HG02943 (cell line): ENCODE results near the gene ACOX1.

Source experiments
- ATAC-seq: cut with Tn5 transposase; IDR thresholded peaks from one replicate; pipeline ENCODE4 v1.9.1; 2021; ENCODE audit warnings: mild to moderate bottlenecking, low read depth, moderate library complexity; ENCODE audit not compliant: unreplicated experiment

ACOX1 gene

DNA sequence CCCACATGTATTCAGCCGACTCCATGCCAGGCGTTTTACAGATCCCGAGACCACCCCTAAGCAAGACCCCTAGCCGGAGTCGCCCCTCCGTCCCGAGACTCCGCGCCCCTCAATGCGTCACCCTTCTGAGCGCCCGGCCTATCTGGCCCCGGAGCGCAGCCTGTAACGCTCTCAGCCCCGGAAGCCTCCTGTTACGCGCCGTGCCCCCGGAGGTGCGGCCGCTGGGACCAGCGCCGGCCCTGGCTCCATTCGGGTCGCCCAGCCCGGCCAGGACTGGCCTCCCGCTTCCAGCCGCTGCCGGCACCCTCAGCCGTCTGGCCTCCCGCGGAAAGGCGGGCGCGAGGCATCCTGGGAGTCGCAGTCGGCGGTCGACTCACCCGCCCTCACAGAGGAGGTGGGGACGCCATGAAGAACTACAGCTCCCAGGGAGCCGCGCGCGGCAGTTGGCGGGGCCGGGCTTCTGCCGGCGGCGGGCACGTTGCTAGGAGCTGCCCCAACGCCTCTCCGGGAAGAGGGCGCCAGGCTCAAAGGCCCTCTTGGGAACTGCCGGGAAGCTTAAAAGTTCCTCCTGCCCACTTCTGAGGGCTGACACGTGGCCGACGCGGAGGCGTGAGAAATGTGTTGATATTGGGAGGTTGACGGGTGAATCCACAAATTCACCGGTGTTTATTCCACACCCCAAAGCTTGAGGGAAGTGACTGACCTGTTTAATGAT lies 38.1 kb downstream of the ACOX1 start, which contains the start of gene FBF1:
TSS of gene FBF1 (minus strand) at position 316 of the 715 bp plus-strand sequence. CDS start 2,893 bp downstream, outside the sequence.
- peak; percentile 85 for ATAC-seq

DNA sequence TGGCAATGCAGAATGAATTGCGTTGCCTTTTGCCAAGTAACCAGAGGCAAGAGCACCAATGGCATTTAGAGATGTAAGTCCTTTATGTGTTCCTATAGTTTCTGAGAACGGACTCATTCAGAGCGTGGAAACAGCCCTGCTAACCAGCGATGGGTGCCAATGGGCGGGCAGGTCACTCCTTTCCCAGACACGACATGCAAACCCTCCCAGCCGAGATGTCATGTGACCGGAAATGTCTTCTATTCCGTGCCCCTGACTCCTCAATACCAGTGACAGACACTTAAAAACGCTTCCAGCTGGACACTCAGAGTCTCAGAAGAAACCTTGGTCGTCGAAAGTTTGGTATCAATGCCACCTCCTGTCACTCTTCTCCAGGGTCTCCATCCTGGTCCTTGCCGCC lies 41.3 kb downstream of the ACOX1 start:
- no peak for ATAC-seq

DNA sequence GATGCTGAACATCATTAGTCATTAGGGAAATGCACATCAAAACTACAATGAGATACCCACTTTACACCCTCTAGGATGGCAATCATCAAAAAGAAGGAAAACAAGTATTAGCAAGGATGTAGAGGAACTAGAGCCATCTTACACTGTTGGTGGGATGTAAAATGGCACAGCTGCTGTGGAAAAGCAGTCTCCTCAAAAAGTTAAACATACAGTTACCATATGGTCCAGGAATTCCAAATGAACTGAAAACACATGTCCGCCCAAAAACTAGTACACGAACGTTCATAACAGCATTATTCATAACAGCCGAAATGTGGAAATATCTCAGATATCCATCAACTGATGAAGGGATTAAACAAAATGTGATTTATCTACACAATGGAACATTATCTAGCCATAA lies 45.2 kb downstream of the ACOX1 start:
- ATAC-seq, result no peak

DNA sequence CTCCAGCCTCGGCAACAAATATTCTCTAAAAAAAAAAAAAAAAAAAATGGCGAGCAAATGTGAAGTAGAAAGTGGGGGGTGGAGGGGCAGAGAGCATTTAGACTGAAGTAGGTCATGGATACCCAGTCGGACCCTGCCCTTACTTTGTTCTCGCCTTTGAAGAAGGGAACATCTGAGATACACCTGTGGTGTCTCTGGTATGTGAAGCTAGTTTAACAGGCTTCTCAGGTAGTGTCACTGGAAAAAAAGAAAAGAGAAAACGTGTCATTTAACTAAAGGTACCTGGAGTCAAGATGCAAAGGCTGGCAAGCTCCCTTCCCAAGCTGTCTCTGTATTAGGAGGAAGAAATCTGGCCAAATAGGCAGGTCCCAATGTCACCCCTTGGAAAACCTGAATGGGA lies 46.1 kb downstream of the ACOX1 start:
- ATAC-seq, result no peak

DNA sequence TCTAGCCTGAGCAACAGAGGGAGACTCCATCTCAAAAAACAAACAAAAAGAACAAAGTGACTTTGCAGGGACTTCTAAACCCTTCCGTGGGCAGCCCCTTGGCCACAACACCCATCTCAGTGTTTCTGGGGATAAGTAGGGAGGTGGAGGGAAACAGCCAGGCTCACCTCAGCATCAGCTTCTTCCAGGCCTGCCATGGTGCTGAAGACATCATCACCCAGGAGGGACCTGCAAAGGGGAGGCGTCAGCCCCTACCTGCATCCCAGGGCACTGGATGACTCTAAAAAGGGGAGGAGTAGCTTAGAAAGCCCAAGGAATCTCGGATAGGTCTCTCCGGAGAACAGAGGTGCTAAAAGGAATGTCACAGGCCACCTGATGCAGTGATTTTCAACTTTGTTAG lies 47.9 kb downstream of the ACOX1 start:
- ATAC-seq, result no peak

DNA sequence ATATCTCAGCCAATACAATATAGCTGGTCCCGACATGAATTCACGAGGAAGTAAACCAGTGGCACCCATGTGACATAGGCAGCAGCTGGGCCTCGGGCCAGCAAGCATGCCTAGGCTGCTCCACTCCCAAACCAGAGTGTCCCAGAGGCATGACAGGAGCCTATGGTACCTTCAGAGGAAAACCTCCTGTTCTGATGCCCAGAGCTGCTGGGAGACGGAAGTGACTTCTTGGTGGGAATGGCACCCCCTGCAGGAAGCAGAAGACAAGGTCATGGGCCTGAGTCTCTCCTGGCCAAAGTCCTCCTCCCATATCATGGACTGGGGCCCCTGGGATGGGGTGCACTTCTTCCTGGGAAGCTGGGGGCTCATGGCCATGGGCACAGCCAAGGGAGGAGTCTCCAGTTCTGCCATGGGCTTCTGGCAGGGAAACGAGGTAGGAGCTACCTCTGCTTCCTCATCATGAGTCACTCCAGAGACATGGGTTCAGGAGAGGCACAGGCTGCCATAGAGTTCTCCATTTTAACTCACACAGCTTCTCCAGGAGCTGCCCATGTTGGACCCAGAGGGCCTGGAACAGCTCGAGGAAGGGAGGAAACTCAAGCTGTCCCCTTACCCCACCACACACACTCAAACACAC lies 51.6 kb downstream of the ACOX1 start:
- no peak for ATAC-seq

DNA sequence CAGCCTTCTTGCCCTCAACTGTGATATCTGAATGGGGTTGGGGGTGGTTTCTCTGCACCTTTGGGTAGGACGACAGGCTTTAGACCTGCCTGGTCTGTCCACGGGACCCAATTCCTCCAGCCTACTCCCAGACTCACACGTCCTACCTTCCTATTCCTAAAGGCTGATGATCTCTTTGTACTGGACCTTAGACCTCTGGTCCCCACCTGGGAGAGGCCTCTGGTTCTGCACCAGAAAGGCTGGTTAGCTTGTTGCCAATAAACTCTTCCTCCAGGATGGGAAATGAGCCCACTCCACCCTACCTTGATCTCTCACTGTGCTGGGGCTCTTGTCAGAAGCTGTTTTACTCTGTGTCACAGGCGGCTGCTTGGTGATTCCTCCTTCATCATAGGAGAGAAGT lies 52.5 kb downstream of the ACOX1 start:
- ATAC-seq, result no peak

DNA sequence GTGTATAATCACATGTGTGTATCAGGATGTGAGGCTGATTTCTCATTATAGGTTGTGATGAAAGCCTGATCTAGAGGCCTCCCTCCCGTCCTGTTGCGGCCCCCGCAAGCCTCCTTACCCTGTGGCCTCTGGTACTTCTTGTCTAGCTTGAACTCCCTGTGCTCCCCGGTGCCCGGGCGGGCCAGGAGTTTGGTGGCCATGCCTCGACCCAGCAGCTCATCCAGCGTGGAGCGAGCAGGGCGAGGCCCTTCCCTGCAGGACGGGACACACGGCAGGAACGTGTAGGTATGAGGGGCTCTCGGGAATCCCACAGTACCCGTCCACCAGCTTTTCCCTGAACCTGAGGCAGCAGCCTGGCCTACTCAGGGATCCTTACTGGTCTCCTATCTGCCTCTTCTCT lies 53.1 kb downstream of the ACOX1 start:
- no peak for ATAC-seq

DNA sequence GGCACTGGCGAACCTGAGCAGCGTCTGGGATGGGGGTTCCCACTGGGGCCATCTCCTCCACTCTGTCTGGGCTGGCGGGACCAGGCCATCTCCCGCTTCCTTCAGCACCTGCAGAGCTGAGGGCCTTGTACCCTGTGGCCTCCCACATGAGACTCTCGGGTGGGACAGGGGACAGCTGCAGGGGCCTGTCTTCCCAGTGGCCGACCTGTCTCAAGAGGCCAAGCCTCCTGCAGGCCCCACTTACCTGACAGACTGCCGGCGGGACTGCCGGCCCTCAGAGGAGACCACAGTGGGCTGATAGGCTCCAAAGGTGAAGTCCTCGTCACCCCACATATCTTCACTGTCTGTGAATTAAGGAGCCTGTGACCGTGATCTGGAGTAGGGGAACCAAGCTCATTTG lies 53.9 kb downstream of the ACOX1 start:
- no peak for ATAC-seq

DNA sequence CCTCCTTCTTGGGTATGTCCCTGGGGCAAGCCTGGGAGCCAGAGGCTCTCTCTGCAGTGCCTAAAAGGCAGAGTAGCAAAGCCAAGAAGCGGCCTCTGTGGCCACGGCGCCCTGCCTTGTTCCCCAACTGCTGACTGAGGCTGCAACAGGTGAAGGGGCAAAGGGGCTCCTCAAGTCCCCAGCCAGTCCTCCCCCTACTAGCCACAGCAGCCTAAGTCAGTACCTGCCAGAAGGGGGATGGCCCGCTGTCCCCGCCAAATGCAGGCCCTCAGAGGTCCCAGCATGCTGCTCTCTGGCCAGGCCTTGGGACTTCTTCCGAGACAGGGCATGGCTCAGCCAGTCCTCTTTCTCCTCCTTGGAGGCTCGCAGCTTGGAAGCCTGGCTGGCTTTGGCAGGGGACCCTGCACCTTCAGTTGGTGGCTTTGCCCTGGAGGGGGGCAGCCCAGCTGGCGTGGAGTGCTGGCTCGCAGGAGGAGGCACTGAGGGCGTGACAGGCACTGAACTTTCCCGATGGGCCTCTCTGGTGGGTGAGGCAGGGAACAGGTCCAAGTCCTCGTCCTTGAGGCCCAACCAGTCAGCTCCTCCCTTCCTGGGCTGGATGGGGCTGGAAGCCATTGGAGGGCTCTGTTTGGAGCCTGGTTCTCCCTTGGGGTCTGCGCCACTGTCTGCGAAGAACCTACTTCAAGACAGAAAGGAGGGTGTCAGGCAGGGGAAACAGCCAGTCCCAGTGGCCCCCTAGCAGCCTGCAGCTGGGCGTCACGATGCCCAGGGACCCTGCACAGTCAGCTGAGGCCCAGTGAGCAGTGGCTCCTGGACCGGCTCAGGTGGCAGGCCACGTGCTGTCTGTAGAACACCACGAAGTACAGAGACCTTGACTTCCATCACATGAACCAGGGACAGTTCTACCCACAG lies 55.7 kb downstream of the ACOX1 start:
- ATAC-seq, result no peak

DNA sequence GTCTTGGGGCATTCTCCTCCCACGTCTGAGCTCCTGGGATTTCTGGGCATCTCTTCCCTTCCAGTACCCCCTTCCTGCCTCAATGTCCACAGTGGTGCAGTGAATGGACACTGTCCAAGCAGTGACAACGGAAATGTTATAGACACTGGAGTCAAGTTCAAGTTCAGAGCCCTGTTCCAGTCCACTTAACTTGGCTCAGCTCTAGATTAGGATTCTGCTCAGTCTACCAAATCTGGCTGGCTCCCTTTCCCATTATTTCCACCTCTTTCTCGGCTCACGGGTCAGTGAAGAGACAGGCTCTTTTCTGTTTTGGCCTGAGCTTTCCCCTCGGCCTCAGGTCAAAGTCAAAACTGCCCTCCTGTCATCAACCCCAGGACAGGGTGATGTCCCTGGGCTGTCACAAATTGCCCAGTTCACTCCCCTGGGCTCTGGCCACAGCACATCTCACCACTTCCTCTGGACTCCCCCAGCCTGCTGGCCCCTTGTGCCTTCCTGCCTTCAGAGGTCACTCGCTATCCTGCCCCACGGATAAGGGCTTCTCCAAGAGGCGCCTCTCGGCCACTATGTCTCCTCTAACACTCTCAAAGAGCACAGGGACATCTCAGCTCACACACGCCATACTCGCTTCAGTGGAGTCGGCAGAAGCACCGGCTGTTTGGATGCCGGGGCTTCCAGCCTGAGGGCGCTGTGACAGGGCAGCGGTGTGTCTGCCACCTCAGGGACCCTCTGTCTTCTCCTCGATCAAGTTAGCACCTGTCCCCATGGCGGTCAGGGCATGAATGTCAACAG lies 56.6 kb downstream of the ACOX1 start:
- ATAC-seq, result no peak

DNA sequence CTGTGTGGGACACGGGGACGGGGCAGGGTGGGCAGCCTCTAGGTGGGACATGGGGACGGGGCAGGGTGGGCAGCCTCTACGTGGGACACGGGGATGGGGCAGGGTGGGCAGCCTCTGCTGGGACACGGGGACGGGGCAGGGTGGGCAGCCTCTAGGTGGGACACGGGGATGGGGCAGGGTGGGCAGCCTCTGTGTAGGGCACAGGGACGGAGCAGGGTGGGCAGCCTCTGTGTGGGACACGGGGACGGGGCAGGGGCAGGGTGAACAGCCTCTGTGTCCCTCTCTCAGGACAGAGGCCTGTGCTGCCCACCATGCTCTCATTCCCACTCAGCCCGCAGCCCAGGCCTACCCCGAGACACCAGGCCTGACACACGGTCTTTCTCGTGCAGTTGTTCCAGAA lies 57.4 kb downstream of the ACOX1 start:
- no peak for ATAC-seq

DNA sequence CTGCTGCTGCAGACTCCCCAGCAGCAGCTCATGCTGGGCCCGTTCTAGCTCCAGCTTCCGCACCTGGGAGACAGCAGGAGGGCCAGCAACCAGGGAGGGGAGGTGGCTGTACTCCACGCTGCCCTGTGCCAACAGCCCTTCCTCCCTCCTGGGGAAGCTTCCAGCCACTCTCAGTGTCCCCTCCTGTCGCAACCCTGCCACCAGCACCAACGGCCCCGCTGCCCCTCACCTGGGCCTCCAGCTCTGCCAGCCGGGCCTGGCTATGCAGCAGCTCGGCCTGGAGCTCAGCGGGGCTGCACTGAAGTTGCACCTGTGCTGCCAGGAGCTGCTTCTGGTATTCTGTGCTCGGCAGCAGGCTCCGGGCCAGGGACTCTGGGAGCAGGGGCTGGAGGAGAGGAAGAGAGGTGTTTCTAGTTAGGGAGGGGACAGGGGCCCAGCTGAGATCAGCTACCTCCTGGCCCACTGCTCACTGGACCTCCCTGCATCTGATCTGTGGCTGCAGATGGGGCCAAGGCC lies 58.9 kb downstream of the ACOX1 start:
- ATAC-seq, result no peak

DNA sequence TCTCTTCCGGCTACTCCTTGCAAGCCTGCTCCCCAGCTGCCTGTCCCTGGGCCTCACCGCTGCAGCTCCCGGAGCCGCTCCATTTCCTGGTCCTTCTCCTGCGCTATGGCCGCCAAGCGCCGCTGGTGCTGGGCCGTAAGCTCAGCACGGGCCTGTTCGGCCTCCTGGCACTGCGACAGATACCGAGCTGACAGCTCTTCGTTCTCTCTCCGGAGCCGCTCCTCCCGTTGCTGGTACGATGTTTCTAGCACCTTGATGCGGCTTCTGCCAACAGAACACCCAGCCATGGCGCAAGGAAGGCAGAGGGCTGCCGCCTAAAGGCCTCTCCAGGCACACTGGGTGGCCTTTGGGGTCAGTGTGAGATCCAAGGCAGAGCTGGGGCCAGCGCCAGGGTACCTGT lies 59.4 kb downstream of the ACOX1 start:
- ATAC-seq, result no peak

DNA sequence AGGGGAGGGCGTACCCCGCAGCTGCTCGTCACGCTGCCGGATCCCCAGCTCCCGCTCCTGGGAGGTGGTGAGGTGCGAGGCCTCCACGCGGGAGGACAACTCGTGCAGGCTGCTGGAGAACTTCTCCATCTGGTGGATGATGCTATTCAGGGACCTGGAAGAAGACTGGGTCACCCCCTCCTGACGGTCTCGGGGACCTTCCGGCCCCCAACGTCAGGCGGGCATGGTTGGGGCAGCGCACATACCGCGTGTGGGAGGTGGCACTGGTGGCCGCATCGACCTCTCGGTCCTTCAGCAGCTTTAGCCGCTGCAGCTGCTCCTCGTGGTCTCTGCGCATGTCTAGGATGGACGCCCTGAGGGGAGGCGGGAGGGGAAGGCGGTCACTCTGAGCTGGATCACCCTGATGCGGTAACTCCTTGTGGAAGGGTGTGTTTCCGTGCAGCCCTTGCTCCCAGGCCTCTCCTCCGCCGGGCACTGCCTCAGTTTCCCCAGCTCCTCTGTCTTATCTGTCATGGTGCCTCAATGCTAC lies 61.0 kb downstream of the ACOX1 start:
- no peak for ATAC-seq

DNA sequence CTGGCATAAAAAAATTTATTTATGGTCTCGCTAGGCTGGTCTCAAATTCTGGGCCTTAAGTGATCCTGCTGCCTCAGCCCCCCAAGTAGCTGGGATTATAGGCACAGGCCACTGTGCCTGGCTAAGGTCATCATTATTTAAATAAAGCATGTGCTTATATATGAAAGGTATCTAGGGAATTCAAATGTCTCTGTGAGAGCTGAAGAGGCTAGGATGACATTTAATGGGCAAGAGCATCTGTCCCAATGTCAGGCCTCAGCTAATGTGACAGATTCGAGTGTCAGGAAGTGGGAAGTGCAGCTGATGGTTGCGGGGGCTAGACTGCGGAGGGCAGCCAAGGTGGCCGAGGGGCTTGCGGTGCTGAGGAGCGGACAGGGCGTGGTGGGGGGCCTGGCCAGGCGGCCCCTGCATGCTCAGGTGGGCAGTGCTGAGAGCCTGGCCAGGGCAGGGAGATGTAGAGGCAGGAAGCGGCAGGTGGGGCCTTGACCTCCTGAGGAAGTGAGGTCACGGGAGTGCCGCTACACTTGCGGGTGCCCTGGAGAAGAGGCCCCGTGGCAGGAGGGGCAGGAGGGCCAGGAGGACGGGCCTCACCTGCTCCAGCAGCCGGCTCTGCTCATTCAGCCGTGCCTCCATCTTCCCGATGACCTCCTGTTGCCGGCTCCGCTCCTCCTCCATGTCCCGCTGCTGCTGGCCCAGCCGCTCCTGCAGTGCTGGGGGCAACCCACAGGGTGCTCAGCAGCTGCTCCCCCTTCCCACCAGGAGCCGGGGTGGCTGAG lies 61.6 kb downstream of the ACOX1 start:
- no peak for ATAC-seq

DNA sequence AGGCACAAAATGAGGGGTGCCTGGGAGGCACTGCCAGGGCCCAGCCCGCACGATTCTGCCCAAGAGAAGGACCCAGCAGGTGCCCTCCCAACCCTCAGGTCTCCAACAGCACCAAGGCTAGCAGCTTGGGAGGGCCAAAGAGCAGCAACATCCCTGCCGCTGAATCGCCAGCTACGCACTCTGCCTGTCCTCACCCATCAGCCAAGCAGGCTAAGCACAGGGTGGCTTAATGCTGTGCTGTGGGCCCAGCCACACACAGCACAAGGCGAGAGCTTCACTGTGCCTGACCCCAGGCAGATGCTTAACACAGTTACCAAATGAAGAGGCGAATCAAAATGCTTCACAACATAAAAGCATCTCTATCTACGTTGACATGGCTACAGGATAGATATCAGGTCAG lies 63.7 kb downstream of the ACOX1 start:
- no peak for ATAC-seq

DNA sequence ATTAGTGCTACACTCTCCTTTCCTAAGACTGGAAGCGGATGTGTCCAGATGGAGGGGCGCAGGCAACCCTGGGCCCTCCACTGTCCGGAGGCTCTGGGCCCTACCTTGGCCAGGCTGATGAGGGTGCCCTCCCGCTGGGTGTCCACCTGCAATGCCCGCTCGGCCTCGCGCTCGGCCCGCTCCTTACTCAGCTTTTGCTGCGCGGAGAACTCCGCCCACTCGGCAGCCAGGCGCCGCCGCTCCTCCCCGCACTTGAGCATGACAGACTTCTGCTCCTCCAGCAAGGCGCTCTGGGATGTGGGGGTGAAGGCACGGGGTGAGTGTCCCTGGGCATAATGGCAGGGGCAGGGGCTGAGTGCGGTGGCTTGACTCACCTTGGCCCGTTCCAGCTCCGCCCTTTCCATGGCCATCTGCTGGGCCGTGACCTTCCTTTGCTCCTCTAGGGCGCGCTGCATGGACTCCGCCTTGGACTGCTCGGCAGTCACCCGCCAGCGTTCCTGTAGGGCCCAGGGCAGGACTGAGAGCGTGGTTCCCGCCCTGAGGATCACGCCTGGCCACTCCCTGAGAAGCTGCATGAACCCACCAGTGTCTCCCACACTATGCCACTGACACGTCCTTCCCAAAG lies 64.2 kb downstream of the ACOX1 start:
- no peak for ATAC-seq
